B cell (primary cell): ENCODE data around the gene CAND2. TPM values are rescaled to one million over a fixed set of nuclear protein-coding genes. Genes with fewer than 3 reads are reported as not detected.

Experiments
- ATAC-seq: fragments of 200-7000 bp; cut with Tn5 transposase; one replicate; pipeline ENCODE4 v1.10.0; 2021; ENCODE audit warnings: low read depth, mild to moderate bottlenecking, moderate number of reproducible peaks, moderate library complexity
- CTCF ChIA-PET: fragments of 350-600 bp; sonication (Branson Sonifier 250); formaldehyde crosslinking; loops from one replicate; lab custom pipeline; 2021; ENCODE audit warnings: antibody characterized with exemption, inconsistent platforms; lab: Charles Lee
- POLR2A ChIA-PET: fragments of 350-600 bp; sonication (Branson Sonifier 250); formaldehyde crosslinking; loops from one replicate; lab custom pipeline; 2021; ENCODE audit warnings: antibody characterized with exemption; lab: Charles Lee
- DNase-seq: peaks from one replicate; pipeline ENCODE4 v3.0.0; 2013
- H2AFZ ChIP-seq: 2 replicates; pipeline ENCODE4 v1.6.1; 2012; ENCODE audit warnings: mild to moderate bottlenecking, low read depth, low read length; ENCODE audit not compliant: insufficient read depth, poor library complexity, severe bottlenecking
- H3K27ac ChIP-seq, 2 donors: 1 replicate in 1 of 2; 2 replicates in 1 of 2; pipeline ENCODE4 v1.5.1; 2012 to 2013; ENCODE audit warnings: low read length in 2 of 2, mild to moderate bottlenecking in 2 of 2, moderate library complexity in 1 of 2
- H3K27me3 ChIP-seq, 4 experiments: fragments of 200-600 bp in 1 of 4; sonication (generic) in 1 of 4; replicated peaks in 1 of 4; 1 replicate in 2 of 4; 2 replicates in 2 of 4; pipeline versions ENCODE4 v1.6.1 to v1.7.0; 2013 to 2016; ENCODE audit warnings: low read length in 3 of 4, mild to moderate bottlenecking in 2 of 4, mixed read lengths in 1 of 4, moderate library complexity in 1 of 4; ENCODE audit not compliant: insufficient read depth in 4 of 4, control insufficient read depth in 3 of 4; ENCODE audit errors: control extremely low read depth in 1 of 4
- H3K36me3 ChIP-seq, 2 experiments: replicated peaks in 1 of 2; 1 replicate in 1 of 2; 2 replicates in 1 of 2; pipeline versions ENCODE4 v1.6.1 to v1.7.1; 2013; ENCODE audit warnings: low read length in 1 of 2; ENCODE audit not compliant: insufficient read depth in 2 of 2, control insufficient read depth in 1 of 2; ENCODE audit errors: control extremely low read depth in 1 of 2, extremely low read depth in 1 of 2
- H3K4me1 ChIP-seq, 2 donors: fragments of 200-600 bp in 1 of 2; sonication (generic) in 1 of 2; 1 replicate in 1 of 2; 2 replicates in 1 of 2; pipeline versions ENCODE4 v1.5.1 to v1.6.1; 2013 to 2017; ENCODE audit warnings: low read length in 2 of 2; ENCODE audit not compliant: control insufficient read depth in 2 of 2, insufficient read depth in 2 of 2
- H3K4me2 ChIP-seq: replicated peaks from 2 replicates; pipeline ENCODE3; 2012; ENCODE audit warnings: mild to moderate bottlenecking, low read depth, low read length; ENCODE audit not compliant: poor library complexity, severe bottlenecking
- H3K4me3 ChIP-seq, 5 experiments: fragments of 200-600 bp in 1 of 5; sonication (generic) in 1 of 5; 1 replicate in 3 of 5; 2 replicates in 2 of 5; pipeline versions ENCODE4 v1.5.1 to v1.7.0; 2011 to 2016; ENCODE audit warnings: low read length in 4 of 5, mild to moderate bottlenecking in 4 of 5, low read depth in 2 of 5, control low read depth in 1 of 5, moderate library complexity in 1 of 5; ENCODE audit not compliant: insufficient read depth in 1 of 5; ENCODE audit errors: control extremely low read depth in 1 of 5, extremely low read depth in 1 of 5
- H3K79me2 ChIP-seq: fragments of 200-600 bp; sonication (generic); one replicate; pipeline ENCODE4 v1.6.0; 2016; ENCODE audit warnings: low read length; ENCODE audit not compliant: control insufficient read depth, insufficient read depth
- H3K9ac ChIP-seq: fragments of 200-600 bp; sonication (generic); 2 replicates; pipeline ENCODE4 v1.6.1; 2017; ENCODE audit warnings: mild to moderate bottlenecking, low read length, moderate library complexity
- H3K9me3 ChIP-seq, 3 donors: one replicate each; pipeline versions ENCODE4 v1.6.1 to v1.7.1; 2013; ENCODE audit warnings: low read length in 2 of 3; ENCODE audit not compliant: control insufficient read depth in 2 of 3, insufficient read depth in 1 of 3; ENCODE audit errors: control extremely low read depth in 1 of 3
- H4K20me1 ChIP-seq: 2 replicates; pipeline ENCODE4 v1.6.0; 2012; ENCODE audit warnings: mild to moderate bottlenecking, low read length; ENCODE audit not compliant: insufficient read depth, control insufficient read depth, poor library complexity, severe bottlenecking
- H3K27ac Mint-ChIP-seq: one replicate; pipeline ENCODE4 v1.8.0; 2021; ENCODE audit warnings: mixed read lengths
- H3K27me3 Mint-ChIP-seq: one replicate; pipeline ENCODE4 v1.8.0; 2021; ENCODE audit warnings: mixed read lengths
- H3K4me1 Mint-ChIP-seq: one replicate; pipeline ENCODE4 v1.8.0; 2021; ENCODE audit warnings: mixed read lengths
- H3K4me3 Mint-ChIP-seq: one replicate; pipeline ENCODE4 v1.8.0; 2021; ENCODE audit warnings: mixed read lengths
- H3K9me3 Mint-ChIP-seq: one replicate; pipeline ENCODE4 v1.8.0; 2022; ENCODE audit warnings: mixed read lengths; ENCODE audit not compliant: insufficient read depth
- CTCF ChIP-seq: fragments of 200-600 bp; IDR thresholded peaks from one replicate; pipeline ENCODE4 v1.8.0; 2022; ENCODE audit warnings: antibody characterized with exemption, mild to moderate bottlenecking
- EZH2 ChIP-seq: IDR thresholded peaks from 2 replicates; pipeline ENCODE4 v1.6.1; 2012; ENCODE audit warnings: borderline replicate concordance, low read depth, mild to moderate bottlenecking, moderate library complexity, low read length; ENCODE audit not compliant: insufficient read depth, poor library complexity, severe bottlenecking
- WGBS: methylation state at CpG from one replicate; pipeline ENCODE4 v1.1.5; 2013; ENCODE audit warnings: missing lambda C conversion rate; ENCODE audit not compliant: insufficient coverage; 5-methylcytosine and 5-hydroxymethylcytosine counted together
- intact Hi-C: fragments of 100-400 bp; cut with micrococcal nuclease; formaldehyde crosslinking; loops from one replicate; pipeline ENCODE4 v1.10.0; 2022
- polyA plus RNA-seq: library from polyadenylated mRNA; depleted of rRNA; stranded (reverse); fragments of >200 nt; gene quantifications from 2 replicates; pipeline ENCODE4 v1.2.3, GENCODE V29; 2012
- total RNA-seq, 2 donors: library from RNA; stranded (reverse); fragments of 120-200 nt in 1 of 2; gene quantifications; 1 replicate in 1 of 2; 2 replicates in 1 of 2; pipeline versions ENCODE4 v1.2.3 to v1.2.4, GENCODE V29; 2013 to 2022

The CAND2 gene
- total and polyA plus RNA-seq, 2 donors (not counting 1 experiment from before 2014, with no cell fraction given): 0.34 to 1.9 TPM

- no peak for TF ChIP-seq EZH2
These were observed 58.1 kb downstream of the CAND2 start for GRCh38 chr3:12854565-12854964.

GRCh38 chr3:12856626-12857025, 60.1 kb downstream of the CAND2 start:
- H3K27ac Mint-ChIP-seq: no peak overlapping the region
- DNase-seq (no peak), ATAC-seq (no peak)
- H3K27ac ChIP-seq: no peak overlapping the region
- no peaks in the 10 kb centered on the region for H3K9me3 ChIP-seq
- no peaks in the 10 kb centered on the region for H3K4me1 Mint-ChIP-seq
- H3K4me3 ChIP-seq: no peak overlapping the region
- TF ChIP-seq CTCF (no peak), EZH2 (no peak)
- no peaks in the 10 kb centered on the region for H3K79me2 ChIP-seq
- no peak overlapping the region for H3K4me3 Mint-ChIP-seq
- WGBS: 89% methylated on average over 5 of the region's 5 CpGs
- CTCF ChIA-PET: no interaction called here
- intact Hi-C loops: no loop called here
- H3K27me3 ChIP-seq: peaks cover 0 to 26% (median 3%) of the 10 kb centered on the region in 4 experiments
- no peaks in the 10 kb centered on the region for H3K4me1 ChIP-seq
- no peak overlapping the region for H3K9ac ChIP-seq
- H3K36me3 ChIP-seq: no peaks in the 10 kb centered on the region
- no peak overlapping the region for H2AFZ ChIP-seq
- H3K9me3 Mint-ChIP-seq: no peaks in the 10 kb centered on the region
- H3K27me3 Mint-ChIP-seq: peaks cover 36% of the 10 kb centered on the region
- no peak overlapping the region for H3K4me2 ChIP-seq
- H4K20me1 ChIP-seq: no peaks in the 10 kb centered on the region
- POLR2A ChIA-PET: no interaction called here

More at GRCh38 chr3:12854565-12854964, 58.1 kb downstream of the CAND2 start:
- H2AFZ ChIP-seq: no peak overlapping the region
- no peaks in the 10 kb centered on the region for H3K36me3 ChIP-seq
- CTCF ChIA-PET: interaction anchor here (1.1 kb wide), 1 partner anchor 13 kb away, joined by 3 read pairs; the partner anchor contains the start of gene RPL32
- H3K4me1 Mint-ChIP-seq: no peaks in the 10 kb centered on the region
- intact Hi-C loops: no loop called here
- ATAC-seq (no peak), DNase-seq (no peak)
- H3K27ac Mint-ChIP-seq: no peak overlapping the region
- no peaks in the 10 kb centered on the region for H3K9me3 Mint-ChIP-seq
- no peak overlapping the region for H3K9ac ChIP-seq
- H3K27me3 Mint-ChIP-seq: peaks cover 37% of the 10 kb centered on the region
- WGBS: 95% methylated on average over 4 of the region's 4 CpGs
- H3K79me2 ChIP-seq: no peaks in the 10 kb centered on the region
- no peak overlapping the region for H3K4me2 ChIP-seq
- H3K4me3 ChIP-seq: no peak overlapping the region
- H4K20me1 ChIP-seq: no peaks in the 10 kb centered on the region
- no peak overlapping the region for H3K4me3 Mint-ChIP-seq
- H3K4me1 ChIP-seq: no peaks in the 10 kb centered on the region
- peaks cover 0 to 4% (median 0%) of the 10 kb centered on the region in 3 donors for H3K9me3 ChIP-seq
- peaks cover 0 to 29% (median 3%) of the 10 kb centered on the region in 4 experiments for H3K27me3 ChIP-seq
- H3K27ac ChIP-seq: no peak overlapping the region
- POLR2A ChIA-PET: no interaction called here
